HCT116 (cell line): Measurements from ENCODE around the gene CARMIL1. TPM values are rescaled to one million over a fixed set of nuclear protein-coding genes. Genes with fewer than 3 reads are reported as not detected.

ENCODE experiments used
- ATAC-seq: fragments of 200-7000 bp; cut with Tn5 transposase; 2 replicates; pipeline ENCODE4 v1.9.1; 2020; ENCODE audit warnings: mild to moderate bottlenecking, moderate library complexity
- BruUV-seq: library from RNA; stranded (reverse); fragments of 400-500 nt; replicated peaks from 2 replicates; lab custom pipeline; 2021; lab: Mats Ljungman, UMichigan
- CTCF ChIA-PET: fragments of 300-600 bp; sonication (Branson Sonifier 250); formaldehyde crosslinking; loops from one replicate; lab custom pipeline; 2021; ENCODE audit warnings: antibody characterized with exemption; lab: Charles Lee
- POLR2A ChIA-PET: fragments of 300-600, 350-600 bp; sonication (Branson Sonifier 250); formaldehyde crosslinking; loops from one replicate; lab custom pipeline; 2021; ENCODE audit warnings: antibody characterized with exemption; lab: Charles Lee
- RAD21 ChIA-PET, 2 experiments: fragments of 300-600 bp; sonication (Branson Sonifier 250); formaldehyde crosslinking; loops; one replicate each; lab custom pipeline; 2023; ENCODE audit warnings: low total read pairs in 2 of 2; ENCODE audit not compliant: uncharacterized antibody in 2 of 2, unreplicated experiment in 2 of 2, low non-redundant PET in 1 of 2; lab: Charles Lee
- DNase-seq: peaks from one replicate; pipeline ENCODE4 v3.0.0-alpha.2; 2010; ENCODE audit warnings: low read depth, low spot score
- H2AFZ ChIP-seq: fragments of 200-600 bp; shearing (Covaris generic), sonication (generic); 2 replicates; pipeline ENCODE4 v1.6.1; 2017; ENCODE audit warnings: low read depth, mixed run types, mixed read lengths, antibody characterized with exemption, low read length; ENCODE audit not compliant: poor library complexity, severe bottlenecking
- H3K27ac ChIP-seq: 2 replicates; pipeline ENCODE4 v1.5.1; 2012; ENCODE audit warnings: low read depth, low read length
- H3K27me3 ChIP-seq: fragments of 200-600 bp; sonication (generic); 2 replicates; pipeline ENCODE4 v1.6.1; 2016; ENCODE audit warnings: mixed run types, low read length, mixed read lengths; ENCODE audit not compliant: insufficient read depth
- H3K36me3 ChIP-seq, 2 experiments: fragments of 200-500 bp in 1 of 2; fragments of 200-600 bp in 1 of 2; sonication (Bioruptor generic) in 1 of 2; sonication (generic) in 1 of 2; 2 replicates each; pipeline versions ENCODE4 v1.5.1 to v1.6.1; 2014 to 2016; ENCODE audit warnings: low read length in 2 of 2, inconsistent platforms in 1 of 2, mixed read lengths in 1 of 2, mixed run types in 1 of 2; ENCODE audit not compliant: insufficient read depth in 2 of 2, control insufficient read depth in 1 of 2
- H3K4me1 ChIP-seq, 2 experiments: fragments of 200-600 bp in 1 of 2; sonication (generic) in 1 of 2; 2 replicates each; pipeline versions ENCODE4 v1.5.1 to v1.6.1; 2012 to 2017; ENCODE audit warnings: low read length in 2 of 2, inconsistent platforms in 1 of 2, mild to moderate bottlenecking in 1 of 2, mixed read lengths in 1 of 2, mixed run types in 1 of 2, moderate library complexity in 1 of 2; ENCODE audit not compliant: insufficient read depth in 2 of 2, control insufficient read depth in 1 of 2
- H3K4me2 ChIP-seq: fragments of 200-600 bp; sonication (generic); 2 replicates; pipeline ENCODE4 v1.6.1; 2017; ENCODE audit warnings: mixed run types, low read length, mixed read lengths
- H3K4me3 ChIP-seq, 2 experiments: fragments of 200-600 bp in 1 of 2; sonication (generic) in 1 of 2; replicated peaks in 1 of 2; 2 replicates each; pipeline ENCODE4 v1.5.1; 2011 to 2016; ENCODE audit warnings: low read length in 2 of 2, control low read depth in 1 of 2, low read depth in 1 of 2, mild to moderate bottlenecking in 1 of 2, mixed read lengths in 1 of 2, mixed run types in 1 of 2
- H3K79me2 ChIP-seq: fragments of 200-600 bp; sonication (generic); 2 replicates; pipeline ENCODE4 v1.6.1; 2017; ENCODE audit warnings: mild to moderate bottlenecking, mixed run types, low read length, moderate library complexity, mixed read lengths; ENCODE audit not compliant: insufficient read depth
- H3K9ac ChIP-seq: fragments of 200-600 bp; sonication (generic); 2 replicates; pipeline ENCODE4 v1.6.1; 2016; ENCODE audit warnings: low read length, mixed read lengths
- H3K9me2 ChIP-seq: fragments of 200-600 bp; sonication (generic), shearing (Covaris generic); 2 replicates; pipeline ENCODE4 v1.6.1; 2017; ENCODE audit warnings: mixed run types, mild to moderate bottlenecking, moderate library complexity; ENCODE audit not compliant: insufficient read depth
- H3K9me3 ChIP-seq, 2 experiments: fragments of 200-500 bp in 1 of 2; fragments of 200-600 bp in 1 of 2; sonication (Bioruptor generic) in 1 of 2; sonication (generic) in 1 of 2; 2 replicates each; pipeline ENCODE4 v1.6.1; 2014 to 2017; ENCODE audit warnings: low read length in 2 of 2, mixed read lengths in 2 of 2, inconsistent platforms in 1 of 2, low read depth in 1 of 2, mild to moderate bottlenecking in 1 of 2, mixed run types in 1 of 2, moderate library complexity in 1 of 2; ENCODE audit not compliant: control insufficient read depth in 1 of 2, insufficient read depth in 1 of 2
- H4K20me1 ChIP-seq: fragments of 200-600 bp; sonication (generic), shearing (Covaris generic); 2 replicates; pipeline ENCODE4 v1.6.1; 2017; ENCODE audit warnings: mixed run types, mild to moderate bottlenecking, moderate library complexity; ENCODE audit not compliant: insufficient read depth
- CEBPB ChIP-seq: IDR thresholded peaks from 2 replicates; pipeline ENCODE4 v1.6.1; 2012; ENCODE audit warnings: low read depth
- EZH2 ChIP-seq: fragments of 200-600 bp; sonication (generic); IDR thresholded peaks from 2 replicates; pipeline ENCODE4 v1.6.1; 2017; ENCODE audit warnings: antibody characterized with exemption, mixed run types
- EZH2phosphoT487 ChIP-seq: fragments of 200-600 bp; IDR thresholded peaks from 2 replicates; pipeline ENCODE4 v1.6.1; 2018; ENCODE audit warnings: antibody characterized with exemption, borderline replicate concordance
- JUND ChIP-seq: IDR thresholded peaks from 2 replicates; pipeline ENCODE4 v1.6.1; 2012
- MAX ChIP-seq: IDR thresholded peaks from 2 replicates; pipeline ENCODE4 v1.6.1; 2012
- RAD21 ChIP-seq: IDR thresholded peaks from 2 replicates; pipeline ENCODE4 v1.6.1; 2012; ENCODE audit warnings: low read depth, mild to moderate bottlenecking
- SP1 ChIP-seq: IDR thresholded peaks from 2 replicates; pipeline ENCODE4 v1.6.1; 2012; ENCODE audit warnings: low read depth
- ZFX ChIP-seq: fragments of 450-650 bp; IDR thresholded peaks from 2 replicates; pipeline ENCODE4 v1.6.1; 2017
- ZNF274 ChIP-seq: fragments of 200-500 bp; sonication (Bioruptor generic); IDR thresholded peaks from 2 replicates; pipeline ENCODE4 v1.6.1; 2014; ENCODE audit warnings: mild to moderate bottlenecking, low read depth, low read length, inconsistent platforms
- intact Hi-C: fragments of 100-400 bp; cut with micrococcal nuclease; formaldehyde crosslinking; loops from 2 replicates; pipeline ENCODE4 v1.10.0; 2022
- total RNA-seq: library from RNA; stranded (reverse); gene quantifications from one replicate; pipeline ENCODE4 v1.2.1, GENCODE V29; 2021; ENCODE audit not compliant: unreplicated experiment
- TF ChIP-seq, protein P1 (sequence below), 3 experiments: fragments of 200-600 bp in 1 of 3; sonication (generic) in 1 of 3; IDR thresholded peaks in 2 of 3; conservative IDR thresholded peaks in 1 of 3; 2 replicates each; pipeline ENCODE4 v1.5.1; 2012 to 2017; ENCODE audit warnings: low read depth in 2 of 3, low read length in 2 of 3, antibody characterized with exemption in 1 of 3, borderline replicate concordance in 1 of 3, control low read depth in 1 of 3, mild to moderate bottlenecking in 1 of 3, mixed read lengths in 1 of 3, mixed run types in 1 of 3, moderate library complexity in 1 of 3; ENCODE audit not compliant: insufficient read depth in 1 of 3
- TF ChIP-seq, protein P2 (sequence below): IDR thresholded peaks from 2 replicates; pipeline ENCODE4 v1.6.1; 2011; ENCODE audit warnings: mild to moderate bottlenecking, low read length, moderate library complexity; ENCODE audit not compliant: insufficient replicate concordance; ENCODE audit errors: extremely low read depth

CARMIL1 gene
- total RNA-seq, 1 experiment from 2014 or later, result 21.7 TPM

DNA sequence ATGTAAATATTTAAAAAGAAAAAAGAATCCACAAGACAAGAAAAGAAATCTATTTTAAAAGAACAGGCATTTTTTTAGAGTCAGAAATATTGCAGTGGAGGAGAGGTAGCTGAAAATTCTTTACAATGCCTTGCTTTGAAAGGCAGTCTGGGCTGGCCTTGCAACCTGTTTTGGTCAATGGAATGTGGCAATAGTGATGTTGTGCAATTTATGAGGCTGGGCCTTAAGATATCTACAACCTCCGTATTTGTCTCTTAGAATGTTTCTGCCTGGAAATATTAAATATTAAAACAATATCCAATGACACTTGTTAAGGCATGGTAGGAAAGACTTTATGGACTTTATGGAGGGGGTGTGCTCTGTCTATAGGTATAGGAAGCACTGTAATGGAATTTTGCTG lies 358.0 kb downstream of the CARMIL1 start:
- Histone ChIP-seq H3K4me2 (no peak overlapping the region), H3K36me3 (no peaks in the 10 kb centered on the region), H3K9me3 (no peaks in the 10 kb centered on the region), H3K4me3 (no peak overlapping the region), H3K79me2 (no peaks in the 10 kb centered on the region), H3K27me3 (peaks cover 16% of the 10 kb centered on the region; the same call in 1 of the 2 replicates), H3K9ac (no peak overlapping the region), H4K20me1 (no peaks in the 10 kb centered on the region), H2AFZ (no peak overlapping the region), H3K27ac (no peak overlapping the region), H3K4me1 (no peaks in the 10 kb centered on the region), H3K9me2 (no peaks in the 10 kb centered on the region)
- no peak for DNase-seq
- ATAC-seq, result no peak
- ChIA-PET CTCF (no interaction called here), POLR2A (no interaction called here), RAD21 (no interaction called here)
- intact Hi-C loops, result no loop called here
- TF ChIP-seq SP1, result no peak
- no peak for TF ChIP-seq ZFX
- no peak for TF ChIP-seq RAD21
- TF ChIP-seq, protein P1, sequence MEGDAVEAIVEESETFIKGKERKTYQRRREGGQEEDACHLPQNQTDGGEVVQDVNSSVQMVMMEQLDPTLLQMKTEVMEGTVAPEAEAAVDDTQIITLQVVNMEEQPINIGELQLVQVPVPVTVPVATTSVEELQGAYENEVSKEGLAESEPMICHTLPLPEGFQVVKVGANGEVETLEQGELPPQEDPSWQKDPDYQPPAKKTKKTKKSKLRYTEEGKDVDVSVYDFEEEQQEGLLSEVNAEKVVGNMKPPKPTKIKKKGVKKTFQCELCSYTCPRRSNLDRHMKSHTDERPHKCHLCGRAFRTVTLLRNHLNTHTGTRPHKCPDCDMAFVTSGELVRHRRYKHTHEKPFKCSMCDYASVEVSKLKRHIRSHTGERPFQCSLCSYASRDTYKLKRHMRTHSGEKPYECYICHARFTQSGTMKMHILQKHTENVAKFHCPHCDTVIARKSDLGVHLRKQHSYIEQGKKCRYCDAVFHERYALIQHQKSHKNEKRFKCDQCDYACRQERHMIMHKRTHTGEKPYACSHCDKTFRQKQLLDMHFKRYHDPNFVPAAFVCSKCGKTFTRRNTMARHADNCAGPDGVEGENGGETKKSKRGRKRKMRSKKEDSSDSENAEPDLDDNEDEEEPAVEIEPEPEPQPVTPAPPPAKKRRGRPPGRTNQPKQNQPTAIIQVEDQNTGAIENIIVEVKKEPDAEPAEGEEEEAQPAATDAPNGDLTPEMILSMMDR (IDR thresholded peaks at IDR 0.05 in 2 of 3, conservative IDR thresholded peaks at IDR 0.05 in 1 of 3; ENCODE audit: borderline replicate concordance in 1 of 3, insufficient read depth in 1 of 3, low read depth in 2 of 3, low read length in 2 of 3), result no peak
- TF ChIP-seq, protein P2, sequence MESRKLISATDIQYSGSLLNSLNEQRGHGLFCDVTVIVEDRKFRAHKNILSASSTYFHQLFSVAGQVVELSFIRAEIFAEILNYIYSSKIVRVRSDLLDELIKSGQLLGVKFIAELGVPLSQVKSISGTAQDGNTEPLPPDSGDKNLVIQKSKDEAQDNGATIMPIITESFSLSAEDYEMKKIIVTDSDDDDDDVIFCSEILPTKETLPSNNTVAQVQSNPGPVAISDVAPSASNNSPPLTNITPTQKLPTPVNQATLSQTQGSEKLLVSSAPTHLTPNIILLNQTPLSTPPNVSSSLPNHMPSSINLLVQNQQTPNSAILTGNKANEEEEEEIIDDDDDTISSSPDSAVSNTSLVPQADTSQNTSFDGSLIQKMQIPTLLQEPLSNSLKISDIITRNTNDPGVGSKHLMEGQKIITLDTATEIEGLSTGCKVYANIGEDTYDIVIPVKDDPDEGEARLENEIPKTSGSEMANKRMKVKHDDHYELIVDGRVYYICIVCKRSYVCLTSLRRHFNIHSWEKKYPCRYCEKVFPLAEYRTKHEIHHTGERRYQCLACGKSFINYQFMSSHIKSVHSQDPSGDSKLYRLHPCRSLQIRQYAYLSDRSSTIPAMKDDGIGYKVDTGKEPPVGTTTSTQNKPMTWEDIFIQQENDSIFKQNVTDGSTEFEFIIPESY, result no peak
- TF ChIP-seq CEBPB, result no peak
- no peak for TF ChIP-seq MAX
- no peak for TF ChIP-seq EZH2
- no peak for TF ChIP-seq ZNF274
- no peak for TF ChIP-seq JUND
- TF ChIP-seq EZH2phosphoT487, result no peak
- no TSS peak for BruUV-seq
